H1 (cell line): ENCODE data around the gene CRNKL1. TPM values are rescaled to one million over a fixed set of nuclear protein-coding genes. Genes with fewer than 3 reads are reported as not detected.

ENCODE experiments used
- CTCF ChIA-PET: fragments of 300-600 bp; sonication (Branson Sonifier 250); formaldehyde crosslinking; loops from one replicate; lab custom pipeline; 2021; ENCODE audit not compliant: partially characterized antibody; lab: Charles Lee
- POLR2A ChIA-PET: fragments of 300-600 bp; sonication (Branson Sonifier 250); formaldehyde crosslinking; loops from one replicate; lab custom pipeline; 2021; ENCODE audit warnings: inconsistent platforms; ENCODE audit not compliant: partially characterized antibody; lab: Charles Lee
- DNase-seq, 2 experiments: peaks; one replicate each; pipeline versions ENCODE4 v3.0.0 to v3.0.0-alpha.2; 2010 to 2022; ENCODE audit warnings: low spot score in 2 of 2, low read depth in 1 of 2, mixed read lengths in 1 of 2
- FAIRE-seq: peaks from 2 replicates; lab custom pipeline; 2011; peaks lifted over from hg19 to GRCh38; lab: Jason Lieb, UNC
- H2AFZ ChIP-seq: 2 replicates; pipeline ENCODE4 v1.8.1; 2012; ENCODE audit warnings: low read length, inconsistent platforms
- H2AK5ac ChIP-seq: 2 replicates; pipeline ENCODE4 v1.6.1; 2013; ENCODE audit warnings: low read depth, low read length
- H2BK120ac ChIP-seq: replicated peaks from 2 replicates; pipeline ENCODE3; 2013; ENCODE audit warnings: low read depth, low read length, inconsistent platforms
- H2BK12ac ChIP-seq: 2 replicates; pipeline ENCODE4 v1.6.1; 2013; ENCODE audit warnings: low read depth, low read length
- H2BK15ac ChIP-seq: 2 replicates; pipeline ENCODE4 v1.6.1; 2013; ENCODE audit warnings: low read length
- H2BK20ac ChIP-seq: 2 replicates; pipeline ENCODE4 v1.6.1; 2013; ENCODE audit warnings: low read length
- H2BK5ac ChIP-seq: 2 replicates; pipeline ENCODE4 v1.6.1; 2013; ENCODE audit warnings: low read depth, low read length
- H3K14ac ChIP-seq: 2 replicates; pipeline ENCODE4 v1.6.1; 2013; ENCODE audit warnings: inconsistent platforms; ENCODE audit not compliant: insufficient read length
- H3K18ac ChIP-seq: 2 replicates; pipeline ENCODE4 v1.6.1; 2013; ENCODE audit warnings: low read length; ENCODE audit errors: extremely low read depth
- H3K23ac ChIP-seq: 2 replicates; pipeline ENCODE4 v1.6.1; 2013; ENCODE audit warnings: inconsistent platforms; ENCODE audit not compliant: insufficient read length
- H3K23me2 ChIP-seq: 2 replicates; pipeline ENCODE4 v1.6.1; 2013; ENCODE audit warnings: low read depth, low read length
- H3K27ac ChIP-seq: 2 replicates; pipeline ENCODE4 v1.6.1; 2011; ENCODE audit warnings: low read depth, low read length, inconsistent platforms
- H3K27me3 ChIP-seq, 4 experiments: replicated peaks in 1 of 4; 1 replicate in 1 of 4; 2 replicates in 3 of 4; pipeline versions ENCODE4 v1.6.1 to v1.8.1; 2011 to 2013; ENCODE audit warnings: low read length in 3 of 4, mild to moderate bottlenecking in 3 of 4, inconsistent platforms in 2 of 4, mixed read lengths in 2 of 4, moderate library complexity in 1 of 4; ENCODE audit not compliant: control insufficient read depth in 3 of 4, insufficient read depth in 3 of 4; ENCODE audit errors: extremely low read depth in 1 of 4
- H3K36me3 ChIP-seq, 4 experiments: 2 replicates each; pipeline versions ENCODE4 v1.6.1 to v1.8.1; 2011 to 2013; ENCODE audit warnings: mild to moderate bottlenecking in 4 of 4, low read length in 3 of 4, moderate library complexity in 2 of 4, control low read depth in 1 of 4, inconsistent platforms in 1 of 4; ENCODE audit not compliant: insufficient read depth in 4 of 4, control insufficient read depth in 2 of 4
- H3K4ac ChIP-seq: replicated peaks from 2 replicates; pipeline ENCODE3; 2013; ENCODE audit warnings: low read length, low read depth, mixed read lengths, inconsistent platforms; ENCODE audit not compliant: insufficient read length
- H3K4me1 ChIP-seq, 4 experiments: replicated peaks in 1 of 4; 1 replicate in 1 of 4; 2 replicates in 3 of 4; pipeline versions ENCODE4 v1.6.1 to v1.8.1; 2011 to 2013; ENCODE audit warnings: low read length in 3 of 4, inconsistent platforms in 2 of 4, mixed read lengths in 1 of 4; ENCODE audit not compliant: insufficient read depth in 4 of 4, control insufficient read depth in 3 of 4
- H3K4me2 ChIP-seq, 2 experiments: 2 replicates each; pipeline versions ENCODE4 v1.6.1 to v1.8.1; 2011 to 2013; ENCODE audit warnings: low read depth in 2 of 2, low read length in 2 of 2, control low read depth in 1 of 2, inconsistent platforms in 1 of 2, mild to moderate bottlenecking in 1 of 2; ENCODE audit not compliant: insufficient read depth in 1 of 2
- H3K4me3 ChIP-seq, 4 experiments: fragments of 200-600, 300-600 bp in 1 of 4; sonication (generic), shearing (Covaris generic), sonication (Bioruptor Twin) in 1 of 4; 2 replicates each; pipeline versions ENCODE4 v1.5.1 to v1.8.1; 2011 to 2016; ENCODE audit warnings: low read length in 4 of 4, low read depth in 3 of 4, control low read depth in 2 of 4, inconsistent platforms in 2 of 4, mild to moderate bottlenecking in 2 of 4, mixed read lengths in 1 of 4, moderate library complexity in 1 of 4; ENCODE audit not compliant: insufficient read depth in 2 of 4; ENCODE audit errors: extremely low read depth in 1 of 4
- H3K56ac ChIP-seq: replicated peaks from 2 replicates; pipeline ENCODE3; 2013; ENCODE audit warnings: low read depth, mild to moderate bottlenecking, mixed read lengths, low read length, inconsistent platforms; ENCODE audit not compliant: insufficient read length
- H3K79me1 ChIP-seq: 2 replicates; pipeline ENCODE4 v1.6.1; 2013; ENCODE audit warnings: low read depth, low read length, control low read depth
- H3K79me2 ChIP-seq, 2 experiments: 2 replicates each; pipeline versions ENCODE4 v1.6.1 to v1.8.1; 2012 to 2013; ENCODE audit warnings: low read length in 2 of 2, mild to moderate bottlenecking in 2 of 2, inconsistent platforms in 1 of 2; ENCODE audit not compliant: insufficient read depth in 2 of 2, control insufficient read depth in 1 of 2
- H3K9ac ChIP-seq, 4 experiments: replicated peaks in 1 of 4; 1 replicate in 1 of 4; 2 replicates in 3 of 4; pipeline versions ENCODE4 v1.6.1 to v1.8.1; 2011 to 2013; ENCODE audit warnings: low read depth in 3 of 4, low read length in 3 of 4, control low read depth in 2 of 4, mild to moderate bottlenecking in 2 of 4, moderate library complexity in 2 of 4, inconsistent platforms in 1 of 4; ENCODE audit errors: extremely low read depth in 1 of 4
- H3K9me3 ChIP-seq, 2 experiments: 2 replicates each; pipeline versions ENCODE4 v1.6.1 to v1.8.1; 2012 to 2013; ENCODE audit warnings: mild to moderate bottlenecking in 2 of 2, moderate library complexity in 2 of 2, control low read depth in 1 of 2, inconsistent platforms in 1 of 2, low read depth in 1 of 2, low read length in 1 of 2, mixed read lengths in 1 of 2; ENCODE audit not compliant: insufficient read depth in 2 of 2
- H4K20me1 ChIP-seq, 2 experiments: replicated peaks in 1 of 2; 2 replicates each; pipeline versions ENCODE3 to v1.8.1; 2011 to 2013; ENCODE audit warnings: inconsistent platforms in 2 of 2, low read length in 2 of 2, mild to moderate bottlenecking in 1 of 2; ENCODE audit not compliant: insufficient read depth in 2 of 2, control insufficient read depth in 1 of 2
- H4K5ac ChIP-seq: 2 replicates; pipeline ENCODE4 v1.6.1; 2013; ENCODE audit warnings: low read length, low read depth, mixed read lengths, inconsistent platforms; ENCODE audit not compliant: insufficient read length
- H4K8ac ChIP-seq: 2 replicates; pipeline ENCODE4 v1.8.0; 2013; ENCODE audit warnings: mild to moderate bottlenecking, moderate library complexity, low read length, inconsistent platforms; ENCODE audit not compliant: insufficient read depth; ENCODE audit errors: extremely low read depth
- H4K91ac ChIP-seq: replicated peaks from 2 replicates; pipeline ENCODE3; 2013; ENCODE audit warnings: low read length, mixed read lengths, inconsistent platforms; ENCODE audit not compliant: insufficient read length
- ATF2 ChIP-seq: IDR thresholded peaks from 2 replicates; pipeline ENCODE4 v1.6.1; 2012; ENCODE audit warnings: low read length, inconsistent platforms
- BACH1 ChIP-seq: IDR thresholded peaks from 2 replicates; pipeline ENCODE4 v1.6.1; 2012; ENCODE audit warnings: low read length, improper control_type of control experiment
- CBX5 ChIP-seq: fragments of 300-800, 300-1000 bp; sonication (generic); IDR thresholded peaks from 2 replicates; pipeline ENCODE4 v1.7.1; 2016; ENCODE audit warnings: antibody characterized with exemption, low read length, low read depth
- EGR1 ChIP-seq: IDR thresholded peaks from 2 replicates; pipeline ENCODE4 v1.6.1; 2011; ENCODE audit warnings: low read depth, low read length, borderline replicate concordance
- KDM5A ChIP-seq: fragments of 200-600 bp; IDR thresholded peaks from 2 replicates; pipeline ENCODE4 v1.7.1; 2012; ENCODE audit warnings: mild to moderate bottlenecking, low read length, inconsistent platforms, mixed read lengths
- POLR2A ChIP-seq, 2 experiments: IDR thresholded peaks; 1 replicate in 1 of 2; 2 replicates in 1 of 2; pipeline ENCODE4 v1.6.1; 2011; ENCODE audit warnings: low read depth in 2 of 2, low read length in 2 of 2, mild to moderate bottlenecking in 2 of 2; ENCODE audit errors: control extremely low read depth in 1 of 2
- RAD21 ChIP-seq, 2 experiments: IDR thresholded peaks in 1 of 2; conservative IDR thresholded peaks in 1 of 2; 2 replicates each; pipeline ENCODE4 v1.6.1; 2011; ENCODE audit warnings: low read depth in 2 of 2, low read length in 2 of 2, improper control_type of control experiment in 1 of 2, inconsistent platforms in 1 of 2, mild to moderate bottlenecking in 1 of 2, moderate library complexity in 1 of 2
- SAP30 ChIP-seq: fragments of 300-600 bp; sonication (generic); IDR thresholded peaks from 2 replicates; pipeline ENCODE4 v1.7.1; 2012; ENCODE audit warnings: low read length, moderate library complexity, mild to moderate bottlenecking, inconsistent platforms; ENCODE audit not compliant: insufficient read depth, insufficient replicate concordance
- WGBS, 2 experiments: shearing (Covaris generic) in 1 of 2; methylation state at CpG; one replicate each; pipeline versions ENCODE4 v1.1.6 to v1.1.7; 2013 to 2015; ENCODE audit warnings: low lambda C conversion rate in 2 of 2, mixed read lengths in 2 of 2, inconsistent platforms in 1 of 2, low coverage in 1 of 2, missing lambda C conversion rate in 1 of 2; ENCODE audit not compliant: insufficient replicate concordance in 2 of 2, insufficient coverage in 1 of 2, insufficient read length in 1 of 2; ENCODE audit errors: extremely low coverage in 1 of 2, missing lambda C conversion rate in 1 of 2; 5-methylcytosine and 5-hydroxymethylcytosine counted together
- polyA plus RNA-seq, 7 experiments: library from polyadenylated mRNA; depleted of rRNA in 3 of 7; stranded (reverse) in 5 of 7; unstranded in 2 of 7; fragments of >200 nt in 5 of 7; fragments of 200-250 nt in 2 of 7; gene quantifications; 1 replicate in 5 of 7; 2 replicates in 1 of 7; 4 replicates in 1 of 7; pipeline versions ENCODE4 v1.2.1 to v1.2.3, GENCODE V29; 2011 to 2013; ENCODE audit warnings: missing spikeins in 2 of 7, mixed read lengths in 2 of 7
- total RNA-seq: library from RNA; stranded (reverse); fragmentation: NEBNext Ultra II Directional; extraction: Animal tissue kit (Norgen Biotek cat#: 25700); gene quantifications from 2 replicates; pipeline ENCODE4 v1.2.1, GENCODE V29; 2021

The CRNKL1 gene
- total and polyA plus RNA-seq, 2 of the 8 experiments (the other 6 are each of a cell fraction or from before 2014, with no cell fraction given), result 4.0 to 26.5 TPM

- Histone ChIP-seq H3K4me3 (no peak overlapping the region), H2BK120ac (no peak overlapping the region), H3K56ac (no peak overlapping the region), H3K27me3 (no peaks in the 10 kb centered on the region), H3K36me3 (no peaks in the 10 kb centered on the region; a peak in 2 of 8 replicates), H3K23me2 (no peaks in the 10 kb centered on the region; the same call in 1 of the 2 replicates), H3K23ac (no peak overlapping the region), H2BK15ac (no peak overlapping the region), H4K5ac (no peak overlapping the region), H4K91ac (no peak overlapping the region), H4K8ac (no peak overlapping the region), H3K9me3 (no peaks in the 10 kb centered on the region), H2BK20ac (no peak overlapping the region), H3K27ac (no peak overlapping the region), H3K4me2 (no peak overlapping the region; a peak in 1 of 4 replicates), H3K4me1 (peaks cover 0 to 7% (median 2%) of the 10 kb centered on the region in 4 experiments; a peak in 3 of 7 replicates), H2AFZ (no peak overlapping the region), H3K9ac (no peak overlapping the region), H3K18ac (no peak overlapping the region), H3K4ac (no peak overlapping the region), H3K79me1 (peaks cover 34% of the 10 kb centered on the region), H4K20me1 (peaks cover 2 to 6% of the 10 kb centered on the region in 2 experiments), H2AK5ac (no peak overlapping the region), H2BK12ac (no peak overlapping the region), H2BK5ac (no peak overlapping the region), H3K14ac (no peak overlapping the region), H3K79me2 (peaks cover 13 to 66% of the 10 kb centered on the region in 2 experiments)
- CTCF ChIA-PET, result interaction anchor here (1.1 kb wide), 1 partner anchor 357 kb away, joined by 4 read pairs; no protein-coding TSS in a partner anchor
- TF ChIP-seq EGR1 (no peak), POLR2A (IDR thresholded peaks at IDR 0.05; ENCODE audit: control extremely low read depth in 1 of 2, low read depth in 2 of 2, low read length in 2 of 2) (no peak), KDM5A (no peak), BACH1 (no peak), ATF2 (no peak), SAP30 (no peak), CBX5 (no peak), RAD21 (IDR thresholded peaks at IDR 0.05 in 1 of 2, conservative IDR thresholded peaks at IDR 0.05 in 1 of 2; ENCODE audit: low read depth in 2 of 2, low read length in 2 of 2) (no peak)
- DNase-seq (no peak), FAIRE-seq (no peak)
- POLR2A ChIA-PET, result interaction anchor here (3.7 kb wide), 1 partner anchor 8 kb away, joined by 14 read pairs; no protein-coding TSS in a partner anchor
- WGBS, 2 experiments, result 82% methylated on average over 2 of the region's 2 CpGs; no CpG with 5 or more reads in 1 of the 2 experiments
Observed at GRCh38 chr20:20019123-20019522, 33.1 kb downstream of the CRNKL1 start.
